Astrocyte (in vitro differentiated cells and primary cell): ENCODE data around the gene RASA1.

Experiments
- CTCF ChIP-seq: IDR thresholded peaks from 2 replicates; pipeline ENCODE4 v1.5.1; 2011; ENCODE audit warnings: low read depth, mild to moderate bottlenecking, inconsistent platforms, low read length, moderate library complexity; ENCODE audit not compliant: insufficient read depth
- EZH2 ChIP-seq: IDR thresholded peaks from 2 replicates; pipeline ENCODE4 v1.6.1; 2012; ENCODE audit warnings: mild to moderate bottlenecking, low read length, inconsistent platforms; ENCODE audit not compliant: insufficient read depth

GRCh38 chr5:87339986-87340385, 72.3 kb downstream of the RASA1 start:
- TF ChIP-seq CTCF, result no peak
- TF ChIP-seq EZH2, result no peak
